K562 (cell line): Measurements from ENCODE around the gene MRNIP. TPM values are rescaled to one million over a fixed set of nuclear protein-coding genes. Genes with fewer than 3 reads are reported as not detected.

Experiments
- ATAC-seq: fragments of 200-7000 bp; cut with Tn5 transposase; 3 replicates; pipeline ENCODE4 v1.9.1; 2020; ENCODE audit warnings: moderate library complexity
- BruUV-seq: library from RNA; stranded (reverse); fragments of 400-500 nt; replicated peaks from 2 replicates; lab custom pipeline; 2021; lab: Mats Ljungman, UMichigan
- CTCF ChIA-PET: fragments of 300-600 bp; formaldehyde crosslinking; extraction: SDS; loops from one replicate; lab custom pipeline; 2021; ENCODE audit warnings: low intra/inter-chr PET ratio; lab: Yijun Ruan, JAX
- POLR2A ChIA-PET: fragments of 300-600, 350-650 bp; sonication (Branson Sonifier 250); formaldehyde crosslinking; extraction: SDS; loops from one replicate; lab custom pipeline; 2021; ENCODE audit warnings: antibody characterized with exemption, inconsistent platforms; lab: Yijun Ruan, JAX
- DNase-seq, 4 experiments: peaks; one replicate each; pipeline versions ENCODE4 v3.0.0 to v3.0.0-alpha.2; 2011 to 2018; ENCODE audit warnings: low spot score in 3 of 4, mixed read lengths in 3 of 4; ENCODE audit errors: extremely low read depth in 1 of 4
- FAIRE-seq: peaks from 2 replicates; lab custom pipeline; 2011; peaks lifted over from hg19 to GRCh38; lab: Jason Lieb, UNC
- H2AFZ ChIP-seq: 2 replicates; pipeline ENCODE4 v1.6.0; 2011; ENCODE audit warnings: low read depth, low read length, control low read depth, inconsistent platforms
- H3K27ac ChIP-seq: fragments of 200-600 bp; 3 replicates; pipeline ENCODE4 v1.8.0; 2011; ENCODE audit warnings: low read depth, mild to moderate bottlenecking, control low read depth, inconsistent platforms, low read length, moderate library complexity, mixed read lengths; ENCODE audit errors: extremely low read depth
- H3K27me3 ChIP-seq, 2 experiments: fragments of 300-600 bp in 1 of 2; 2 replicates in 1 of 2; 3 replicates in 1 of 2; pipeline versions ENCODE4 v1.6.0 to v1.8.0; 2011; ENCODE audit warnings: inconsistent platforms in 2 of 2, low read length in 2 of 2, mild to moderate bottlenecking in 1 of 2, mixed read lengths in 1 of 2, moderate library complexity in 1 of 2; ENCODE audit not compliant: control insufficient read depth in 2 of 2, insufficient read depth in 2 of 2
- H3K36me3 ChIP-seq: fragments of 300-600 bp; 3 replicates; pipeline ENCODE4 v1.8.0; 2011; ENCODE audit warnings: mild to moderate bottlenecking, low read length, inconsistent platforms; ENCODE audit not compliant: control insufficient read depth, insufficient read depth
- H3K4me1 ChIP-seq, 2 experiments: fragments of 200-600 bp in 1 of 2; replicated peaks in 1 of 2; 2 replicates in 1 of 2; 3 replicates in 1 of 2; pipeline versions ENCODE4 v1.5.1 to v1.8.0; 2011; ENCODE audit warnings: inconsistent platforms in 2 of 2, low read length in 2 of 2, mild to moderate bottlenecking in 1 of 2, mixed read lengths in 1 of 2, moderate library complexity in 1 of 2; ENCODE audit not compliant: control insufficient read depth in 2 of 2, insufficient read depth in 2 of 2
- H3K4me2 ChIP-seq: 2 replicates; pipeline ENCODE4 v1.6.1; 2011; ENCODE audit warnings: low read length, control low read depth, inconsistent platforms, mixed read lengths; ENCODE audit not compliant: insufficient read depth
- H3K4me3 ChIP-seq: fragments of 200-600 bp; sonication (generic), shearing (Covaris generic); 2 replicates; pipeline ENCODE4 v1.5.1; 2016; ENCODE audit warnings: control low read depth, inconsistent platforms
- H3K79me2 ChIP-seq: fragments of 200-600 bp; 3 replicates; pipeline ENCODE4 v1.8.0; 2011; ENCODE audit warnings: low read length, inconsistent platforms; ENCODE audit not compliant: control insufficient read depth, insufficient read depth
- H3K9ac ChIP-seq, 2 experiments: 2 replicates each; pipeline versions ENCODE4 v1.6.0 to v1.6.1; 2011; ENCODE audit warnings: low read depth in 2 of 2, low read length in 2 of 2, control low read depth in 1 of 2, inconsistent platforms in 1 of 2, mild to moderate bottlenecking in 1 of 2, mixed read lengths in 1 of 2; ENCODE audit not compliant: insufficient read depth in 1 of 2
- H3K9me1 ChIP-seq: one replicate; pipeline ENCODE4 v1.6.0; 2011; ENCODE audit warnings: inconsistent platforms, mild to moderate bottlenecking, low read length, moderate library complexity; ENCODE audit not compliant: control insufficient read depth, insufficient read depth
- H3K9me3 ChIP-seq: replicated peaks from 2 replicates; pipeline ENCODE4 v1.5.1; 2011; ENCODE audit warnings: low read depth, low read length, inconsistent platforms; ENCODE audit not compliant: control insufficient read depth, insufficient read depth
- H4K20me1 ChIP-seq: replicated peaks from 2 replicates; pipeline ENCODE4 v1.6.1; 2011; ENCODE audit warnings: low read length, inconsistent platforms, mixed read lengths; ENCODE audit not compliant: control insufficient read depth, insufficient read depth
- COPS2 ChIP-seq: fragments of 450-650 bp; conservative IDR thresholded peaks from 2 replicates; pipeline ENCODE4 v1.6.1; 2016; ENCODE audit warnings: mild to moderate bottlenecking, moderate library complexity
- KLF10 ChIP-seq: fragments of 250-450 bp; sonication (Bioruptor Pico); IDR thresholded peaks from 2 replicates; pipeline ENCODE4 v1.6.1; 2021; ENCODE audit warnings: matching md5 sums
- TCF7L2 ChIP-seq: fragments of 150-350 bp; IDR thresholded peaks from 2 replicates; pipeline ENCODE4 v1.6.1; 2016; ENCODE audit warnings: low read depth, mild to moderate bottlenecking, low read length, moderate library complexity
- WGBS: fragments of 100-300 bp; shearing (Covaris generic); methylation state at CpG from one replicate; pipeline ENCODE4 v1.1.6; 2016; ENCODE audit warnings: low coverage, mixed read lengths; ENCODE audit not compliant: insufficient coverage; ENCODE audit errors: missing lambda C conversion rate; 5-methylcytosine and 5-hydroxymethylcytosine counted together
- in situ Hi-C: fragments of 300-500 bp; cut with MboI; formaldehyde crosslinking; loops from 4 replicates; pipeline ENCODE4 v1.15.0; 2018; ENCODE audit warnings: inconsistent platforms, mixed read lengths
- intact Hi-C: fragments of 100-400 bp; cut with micrococcal nuclease; formaldehyde crosslinking; loops from 2 replicates; pipeline ENCODE4 v1.14.2; 2022
- polyA plus RNA-seq, 8 experiments: library from polyadenylated mRNA; depleted of rRNA in 4 of 8; stranded (reverse) in 5 of 8; unstranded in 3 of 8; fragments of >200 nt; fragmentation: Nextera tagmentation in 2 of 8; fragmentation: Illumina TruSeq in 1 of 8; extraction: Ambion mirVana in 2 of 8; extraction: Trizol in 1 of 8; gene quantifications; 2 replicates each; pipeline versions ENCODE4 v1.2.1 to v1.2.3, GENCODE V29; 2011 to 2014; ENCODE audit warnings: inconsistent platforms in 1 of 8, missing spikeins in 1 of 8
- total RNA-seq, 7 experiments: library from RNA; depleted of rRNA in 6 of 7; stranded (reverse); fragments of >200 nt in 6 of 7; fragmentation: Illumina TruSeq in 2 of 7; extraction: Trizol in 2 of 7; gene quantifications; 2 replicates each; pipeline versions ENCODE4 v1.2.1 to v1.2.3, GENCODE V29; 2011 to 2021; ENCODE audit warnings: low replicate concordance in 1 of 7
- TF ChIP-seq, protein P1 (sequence below): sonication (generic); formaldehyde crosslinking; IDR thresholded peaks from 2 replicates; pipeline ENCODE4 v1.8.1; 2023; ENCODE audit warnings: mild to moderate bottlenecking, missing genetic modification reagents
- TF ChIP-seq, protein P2 (sequence below): fragments of 450-650 bp; IDR thresholded peaks from 2 replicates; pipeline ENCODE4 v1.6.1; 2016; ENCODE audit warnings: mild to moderate bottlenecking, moderate library complexity

The MRNIP gene
- total and polyA plus RNA-seq, 9 of the 15 experiments (the other 6 are each of a cell fraction or from before 2014, with no cell fraction given) = 3.6 to 39.0 (median 16.8) TPM

DNA sequence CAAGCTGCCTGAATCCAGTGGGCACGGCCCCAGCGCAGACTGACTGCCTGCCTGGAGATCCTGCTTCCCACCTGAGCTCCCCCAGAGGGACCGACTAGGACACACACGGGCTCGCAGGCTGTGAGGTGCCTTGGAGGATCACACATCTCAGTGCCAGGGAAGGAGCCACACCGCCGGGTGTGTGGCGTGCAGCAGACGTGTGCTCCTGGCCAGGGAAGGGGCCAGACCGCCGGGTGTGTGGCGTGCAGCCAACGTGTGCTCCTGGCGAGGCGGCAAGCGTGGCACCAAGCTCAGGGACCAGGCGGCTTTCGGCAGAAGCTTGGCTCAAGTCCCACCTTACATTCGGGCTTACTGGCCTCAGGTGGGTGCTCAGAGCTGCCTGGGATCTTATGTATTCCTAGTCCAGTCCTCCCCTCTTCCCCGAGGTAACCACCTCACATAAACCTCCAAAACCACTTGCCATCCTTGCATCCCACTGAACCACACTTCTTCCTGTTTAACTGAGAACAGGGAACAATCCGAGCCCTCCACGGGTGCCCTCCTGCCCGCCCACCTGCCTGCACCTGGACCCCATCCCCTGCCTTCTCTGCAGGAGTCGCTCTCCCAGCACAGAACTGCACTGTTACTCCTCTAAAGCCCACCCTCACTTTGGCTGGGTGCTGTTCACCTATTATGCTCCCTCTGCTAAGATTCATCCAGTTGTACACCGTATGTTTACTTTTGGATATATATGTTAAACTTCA lies 22.4 kb upstream of the MRNIP start:
- Histone ChIP-seq H3K9me1 (no peaks in the 10 kb centered on the region), H3K9ac (no peak overlapping the region), H2AFZ (no peak overlapping the region), H3K79me2 (no peaks in the 10 kb centered on the region), H3K27me3 (no peaks in the 10 kb centered on the region), H3K27ac (no peak overlapping the region), H3K36me3 (peaks cover 67% of the 10 kb centered on the region), H3K9me3 (peaks cover 17% of the 10 kb centered on the region), H3K4me3 (no peak overlapping the region), H4K20me1 (no peaks in the 10 kb centered on the region; the same call in 1 of the 2 replicates), H3K4me1 (no peaks in the 10 kb centered on the region), H3K4me2 (no peak overlapping the region)
- CTCF ChIA-PET = no interaction called here
- intact Hi-C loops (no loop called here), in situ Hi-C loops (no loop called here)
- WGBS = 88% methylated on average over 23 of the region's 25 CpGs
- no TSS peak for BruUV-seq
- no peak for DNase-seq
- FAIRE-seq = no peak
- ATAC-seq = no peak
- POLR2A ChIA-PET = interaction anchor here (0.6 to 1.4 kb wide), 4 partner anchors 12 to 323 kb away, joined by 3 to 9 read pairs (median 4); no protein-coding TSS in a partner anchor
- TF ChIP-seq, protein P1, sequence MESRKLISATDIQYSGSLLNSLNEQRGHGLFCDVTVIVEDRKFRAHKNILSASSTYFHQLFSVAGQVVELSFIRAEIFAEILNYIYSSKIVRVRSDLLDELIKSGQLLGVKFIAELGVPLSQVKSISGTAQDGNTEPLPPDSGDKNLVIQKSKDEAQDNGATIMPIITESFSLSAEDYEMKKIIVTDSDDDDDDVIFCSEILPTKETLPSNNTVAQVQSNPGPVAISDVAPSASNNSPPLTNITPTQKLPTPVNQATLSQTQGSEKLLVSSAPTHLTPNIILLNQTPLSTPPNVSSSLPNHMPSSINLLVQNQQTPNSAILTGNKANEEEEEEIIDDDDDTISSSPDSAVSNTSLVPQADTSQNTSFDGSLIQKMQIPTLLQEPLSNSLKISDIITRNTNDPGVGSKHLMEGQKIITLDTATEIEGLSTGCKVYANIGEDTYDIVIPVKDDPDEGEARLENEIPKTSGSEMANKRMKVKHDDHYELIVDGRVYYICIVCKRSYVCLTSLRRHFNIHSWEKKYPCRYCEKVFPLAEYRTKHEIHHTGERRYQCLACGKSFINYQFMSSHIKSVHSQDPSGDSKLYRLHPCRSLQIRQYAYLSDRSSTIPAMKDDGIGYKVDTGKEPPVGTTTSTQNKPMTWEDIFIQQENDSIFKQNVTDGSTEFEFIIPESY (CRISPR knock-in tag) = no peak
- TF ChIP-seq KLF10 (no peak), TCF7L2 (no peak), COPS2 (no peak)
- TF ChIP-seq, protein P2, sequence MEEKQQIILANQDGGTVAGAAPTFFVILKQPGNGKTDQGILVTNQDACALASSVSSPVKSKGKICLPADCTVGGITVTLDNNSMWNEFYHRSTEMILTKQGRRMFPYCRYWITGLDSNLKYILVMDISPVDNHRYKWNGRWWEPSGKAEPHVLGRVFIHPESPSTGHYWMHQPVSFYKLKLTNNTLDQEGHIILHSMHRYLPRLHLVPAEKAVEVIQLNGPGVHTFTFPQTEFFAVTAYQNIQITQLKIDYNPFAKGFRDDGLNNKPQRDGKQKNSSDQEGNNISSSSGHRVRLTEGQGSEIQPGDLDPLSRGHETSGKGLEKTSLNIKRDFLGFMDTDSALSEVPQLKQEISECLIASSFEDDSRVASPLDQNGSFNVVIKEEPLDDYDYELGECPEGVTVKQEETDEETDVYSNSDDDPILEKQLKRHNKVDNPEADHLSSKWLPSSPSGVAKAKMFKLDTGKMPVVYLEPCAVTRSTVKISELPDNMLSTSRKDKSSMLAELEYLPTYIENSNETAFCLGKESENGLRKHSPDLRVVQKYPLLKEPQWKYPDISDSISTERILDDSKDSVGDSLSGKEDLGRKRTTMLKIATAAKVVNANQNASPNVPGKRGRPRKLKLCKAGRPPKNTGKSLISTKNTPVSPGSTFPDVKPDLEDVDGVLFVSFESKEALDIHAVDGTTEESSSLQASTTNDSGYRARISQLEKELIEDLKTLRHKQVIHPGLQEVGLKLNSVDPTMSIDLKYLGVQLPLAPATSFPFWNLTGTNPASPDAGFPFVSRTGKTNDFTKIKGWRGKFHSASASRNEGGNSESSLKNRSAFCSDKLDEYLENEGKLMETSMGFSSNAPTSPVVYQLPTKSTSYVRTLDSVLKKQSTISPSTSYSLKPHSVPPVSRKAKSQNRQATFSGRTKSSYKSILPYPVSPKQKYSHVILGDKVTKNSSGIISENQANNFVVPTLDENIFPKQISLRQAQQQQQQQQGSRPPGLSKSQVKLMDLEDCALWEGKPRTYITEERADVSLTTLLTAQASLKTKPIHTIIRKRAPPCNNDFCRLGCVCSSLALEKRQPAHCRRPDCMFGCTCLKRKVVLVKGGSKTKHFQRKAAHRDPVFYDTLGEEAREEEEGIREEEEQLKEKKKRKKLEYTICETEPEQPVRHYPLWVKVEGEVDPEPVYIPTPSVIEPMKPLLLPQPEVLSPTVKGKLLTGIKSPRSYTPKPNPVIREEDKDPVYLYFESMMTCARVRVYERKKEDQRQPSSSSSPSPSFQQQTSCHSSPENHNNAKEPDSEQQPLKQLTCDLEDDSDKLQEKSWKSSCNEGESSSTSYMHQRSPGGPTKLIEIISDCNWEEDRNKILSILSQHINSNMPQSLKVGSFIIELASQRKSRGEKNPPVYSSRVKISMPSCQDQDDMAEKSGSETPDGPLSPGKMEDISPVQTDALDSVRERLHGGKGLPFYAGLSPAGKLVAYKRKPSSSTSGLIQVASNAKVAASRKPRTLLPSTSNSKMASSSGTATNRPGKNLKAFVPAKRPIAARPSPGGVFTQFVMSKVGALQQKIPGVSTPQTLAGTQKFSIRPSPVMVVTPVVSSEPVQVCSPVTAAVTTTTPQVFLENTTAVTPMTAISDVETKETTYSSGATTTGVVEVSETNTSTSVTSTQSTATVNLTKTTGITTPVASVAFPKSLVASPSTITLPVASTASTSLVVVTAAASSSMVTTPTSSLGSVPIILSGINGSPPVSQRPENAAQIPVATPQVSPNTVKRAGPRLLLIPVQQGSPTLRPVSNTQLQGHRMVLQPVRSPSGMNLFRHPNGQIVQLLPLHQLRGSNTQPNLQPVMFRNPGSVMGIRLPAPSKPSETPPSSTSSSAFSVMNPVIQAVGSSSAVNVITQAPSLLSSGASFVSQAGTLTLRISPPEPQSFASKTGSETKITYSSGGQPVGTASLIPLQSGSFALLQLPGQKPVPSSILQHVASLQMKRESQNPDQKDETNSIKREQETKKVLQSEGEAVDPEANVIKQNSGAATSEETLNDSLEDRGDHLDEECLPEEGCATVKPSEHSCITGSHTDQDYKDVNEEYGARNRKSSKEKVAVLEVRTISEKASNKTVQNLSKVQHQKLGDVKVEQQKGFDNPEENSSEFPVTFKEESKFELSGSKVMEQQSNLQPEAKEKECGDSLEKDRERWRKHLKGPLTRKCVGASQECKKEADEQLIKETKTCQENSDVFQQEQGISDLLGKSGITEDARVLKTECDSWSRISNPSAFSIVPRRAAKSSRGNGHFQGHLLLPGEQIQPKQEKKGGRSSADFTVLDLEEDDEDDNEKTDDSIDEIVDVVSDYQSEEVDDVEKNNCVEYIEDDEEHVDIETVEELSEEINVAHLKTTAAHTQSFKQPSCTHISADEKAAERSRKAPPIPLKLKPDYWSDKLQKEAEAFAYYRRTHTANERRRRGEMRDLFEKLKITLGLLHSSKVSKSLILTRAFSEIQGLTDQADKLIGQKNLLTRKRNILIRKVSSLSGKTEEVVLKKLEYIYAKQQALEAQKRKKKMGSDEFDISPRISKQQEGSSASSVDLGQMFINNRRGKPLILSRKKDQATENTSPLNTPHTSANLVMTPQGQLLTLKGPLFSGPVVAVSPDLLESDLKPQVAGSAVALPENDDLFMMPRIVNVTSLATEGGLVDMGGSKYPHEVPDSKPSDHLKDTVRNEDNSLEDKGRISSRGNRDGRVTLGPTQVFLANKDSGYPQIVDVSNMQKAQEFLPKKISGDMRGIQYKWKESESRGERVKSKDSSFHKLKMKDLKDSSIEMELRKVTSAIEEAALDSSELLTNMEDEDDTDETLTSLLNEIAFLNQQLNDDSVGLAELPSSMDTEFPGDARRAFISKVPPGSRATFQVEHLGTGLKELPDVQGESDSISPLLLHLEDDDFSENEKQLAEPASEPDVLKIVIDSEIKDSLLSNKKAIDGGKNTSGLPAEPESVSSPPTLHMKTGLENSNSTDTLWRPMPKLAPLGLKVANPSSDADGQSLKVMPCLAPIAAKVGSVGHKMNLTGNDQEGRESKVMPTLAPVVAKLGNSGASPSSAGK = no peak
